Esophagus (tissue), 2 donors: ENCODE measurements around the gene LRRC2. TPM values are rescaled to one million over a fixed set of nuclear protein-coding genes. Genes with fewer than 3 reads are reported as not detected.

Source experiments
- H3K27ac ChIP-seq, 2 donors: one replicate each; pipeline ENCODE4 v1.5.1; 2013; ENCODE audit warnings: low read depth in 2 of 2, mild to moderate bottlenecking in 2 of 2, inconsistent platforms in 1 of 2, low read length in 1 of 2, moderate library complexity in 1 of 2
- H3K27me3 ChIP-seq, 2 donors: one replicate each; pipeline ENCODE4 v1.6.1; 2013; ENCODE audit warnings: low read length in 2 of 2, control low read depth in 1 of 2, mild to moderate bottlenecking in 1 of 2; ENCODE audit not compliant: insufficient read depth in 2 of 2, control insufficient read depth in 1 of 2
- H3K36me3 ChIP-seq, 2 donors: one replicate each; pipeline ENCODE4 v1.6.1; 2013; ENCODE audit warnings: low read length in 1 of 2; ENCODE audit not compliant: control insufficient read depth in 2 of 2, insufficient read depth in 2 of 2
- H3K4me1 ChIP-seq, 2 donors: one replicate each; pipeline ENCODE4 v1.6.1; 2013; ENCODE audit warnings: low read length in 1 of 2; ENCODE audit not compliant: control insufficient read depth in 2 of 2, insufficient read depth in 2 of 2
- H3K4me3 ChIP-seq, 2 donors: one replicate each; pipeline ENCODE4 v1.5.1; 2013; ENCODE audit warnings: low read length in 2 of 2, mild to moderate bottlenecking in 2 of 2, low read depth in 1 of 2, moderate library complexity in 1 of 2
- H3K9me3 ChIP-seq, 2 donors: one replicate each; pipeline ENCODE4 v1.6.1; 2013; ENCODE audit warnings: mild to moderate bottlenecking in 2 of 2, low read depth in 1 of 2, low read length in 1 of 2, moderate library complexity in 1 of 2; ENCODE audit not compliant: control insufficient read depth in 2 of 2, insufficient read depth in 1 of 2
- WGBS, 2 donors: extraction: QIAGEN DNeasy Blood & Tissue Kit; methylation state at CpG; one replicate each; pipeline ENCODE4 v1.1.7; 2013; 5-methylcytosine and 5-hydroxymethylcytosine counted together
- polyA plus RNA-seq, 2 donors: library from polyadenylated mRNA; stranded (reverse); fragments of 200-250 nt; gene quantifications; one replicate each; pipeline ENCODE4 v1.2.3, GENCODE V29; 2013
- donor health status: healthy with polysubstance abuse.
- donor health status: Bipolar disorder and iron deficiency.

Gene LRRC2
- polyA plus RNA-seq, 2 donors, result 0.13 to 0.14 TPM

GRCh38 chr3:46479696-46480095 lies 86.4 kb downstream of the LRRC2 start:
- WGBS, 2 donors, result 76 to 84% methylated on average over 5 of the region's 5 CpGs
- no peaks in the 10 kb centered on the region for H3K27me3 ChIP-seq
- peaks cover 0 to 3% of the 10 kb centered on the region in 2 donors for H3K9me3 ChIP-seq
- no peak overlapping the region for H3K4me3 ChIP-seq
- H3K36me3 ChIP-seq, result no peaks in the 10 kb centered on the region
- no peak overlapping the region for H3K27ac ChIP-seq
- H3K4me1 ChIP-seq, result no peaks in the 10 kb centered on the region

DNA sequence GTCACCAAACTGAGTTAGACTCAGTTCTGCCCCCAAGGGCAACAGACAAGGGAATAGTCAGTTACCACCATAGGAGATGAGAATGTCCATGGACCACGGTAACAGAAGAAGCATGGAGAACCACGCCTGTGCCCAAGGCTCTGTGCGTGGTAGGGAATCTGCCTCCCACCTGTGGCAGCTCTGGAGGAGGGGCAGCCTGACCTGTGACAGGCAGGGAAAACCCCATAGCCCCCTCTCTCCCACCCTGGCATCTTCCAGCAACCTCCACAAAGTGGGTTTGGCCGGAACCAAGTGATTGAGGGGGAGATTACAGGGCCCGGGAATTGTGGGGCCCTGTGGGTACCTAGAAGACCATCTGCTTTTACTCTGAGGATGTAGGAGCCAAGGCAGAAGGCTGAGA lies 87.1 kb downstream of the LRRC2 start:
- Histone ChIP-seq H3K9me3 (peaks cover 0 to 3% of the 10 kb centered on the region in 2 donors), H3K27ac (no peak overlapping the region), H3K4me1 (no peaks in the 10 kb centered on the region), H3K4me3 (no peak overlapping the region), H3K27me3 (no peaks in the 10 kb centered on the region), H3K36me3 (no peaks in the 10 kb centered on the region)
- 88 to 89% methylated on average over 5 of the region's 5 CpGs for WGBS, 2 donors

GRCh38 chr3:46478341-46478740 lies 87.8 kb downstream of the LRRC2 start:
- 78 to 86% methylated on average over 5 of the region's 5 CpGs for WGBS, 2 donors
- H3K27me3 ChIP-seq, result no peaks in the 10 kb centered on the region
- no peak overlapping the region for H3K27ac ChIP-seq
- no peaks in the 10 kb centered on the region for H3K4me1 ChIP-seq
- peaks cover 0 to 3% of the 10 kb centered on the region in 2 donors for H3K9me3 ChIP-seq
- H3K36me3 ChIP-seq, result no peaks in the 10 kb centered on the region
- H3K4me3 ChIP-seq, result no peak overlapping the region

DNA sequence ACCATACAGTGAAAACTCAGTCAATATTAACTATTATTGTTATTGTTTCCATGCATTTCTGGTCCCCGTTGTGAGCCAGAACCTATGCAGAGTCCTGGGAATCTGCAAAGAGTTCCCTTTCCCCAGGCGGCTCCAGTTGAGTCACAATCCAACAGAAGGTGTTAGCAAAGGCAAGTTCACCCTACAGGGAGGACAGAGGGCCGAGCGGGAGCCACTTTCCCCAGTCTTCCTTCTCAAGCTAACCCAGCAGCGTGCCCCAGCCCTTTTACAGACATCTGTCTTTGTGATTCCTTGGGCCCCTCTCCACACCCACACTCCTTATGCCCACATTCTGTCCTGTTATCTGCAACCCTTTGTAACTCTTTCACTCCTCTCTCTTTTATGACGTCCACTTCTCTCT lies 88.3 kb downstream of the LRRC2 start:
- 85 to 87% methylated on average over 6 of the region's 6 CpGs for WGBS, 2 donors
- peaks cover 0 to 3% of the 10 kb centered on the region in 2 donors for H3K9me3 ChIP-seq
- no peak overlapping the region for H3K27ac ChIP-seq
- H3K27me3 ChIP-seq, result no peaks in the 10 kb centered on the region
- H3K36me3 ChIP-seq, result no peaks in the 10 kb centered on the region
- no peaks in the 10 kb centered on the region for H3K4me1 ChIP-seq
- H3K4me3 ChIP-seq, result no peak overlapping the region

GRCh38 chr3:46477145-46477544 lies 89.0 kb downstream of the LRRC2 start:
- 84 to 86% methylated on average over 4 of the region's 4 CpGs for WGBS, 2 donors
- Histone ChIP-seq H3K27ac (no peak overlapping the region), H3K4me3 (no peak overlapping the region), H3K9me3 (peaks cover 0 to 3% of the 10 kb centered on the region in 2 donors), H3K36me3 (no peaks in the 10 kb centered on the region), H3K27me3 (no peaks in the 10 kb centered on the region), H3K4me1 (no peaks in the 10 kb centered on the region)

DNA sequence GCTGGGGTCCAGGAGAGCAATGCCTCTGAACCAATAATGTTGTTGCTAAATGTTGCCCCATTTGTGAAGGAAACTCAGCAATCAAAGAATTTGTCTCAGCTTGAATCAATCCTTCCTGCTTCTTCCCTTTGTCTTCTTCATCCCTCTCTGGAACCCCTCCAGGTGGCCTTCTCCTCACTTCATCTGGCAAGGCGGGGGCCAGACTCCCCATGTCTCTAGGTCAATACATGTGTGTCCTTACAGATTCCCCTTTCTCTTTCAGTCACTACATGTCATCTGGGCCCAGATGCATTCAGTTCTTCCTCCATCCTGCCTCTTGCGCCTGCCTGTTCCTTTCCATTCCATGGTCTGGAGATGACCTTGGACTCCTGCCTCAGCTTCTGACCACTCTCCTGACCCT lies 93.4 kb downstream of the LRRC2 start:
- Histone ChIP-seq H3K36me3 (no peaks in the 10 kb centered on the region), H3K4me3 (no peak overlapping the region), H3K27me3 (no peaks in the 10 kb centered on the region), H3K4me1 (no peaks in the 10 kb centered on the region), H3K9me3 (peaks cover 0 to 3% of the 10 kb centered on the region in 2 donors), H3K27ac (no peak overlapping the region)
- 72 to 78% methylated on average over 2 of the region's 2 CpGs for WGBS, 2 donors

GRCh38 chr3:46471371-46471914 lies 94.7 kb downstream of the LRRC2 start:
- 92 to 93% methylated on average over 5 of the region's 5 CpGs for WGBS, 2 donors
- no peaks in the 10 kb centered on the region for H3K36me3 ChIP-seq
- H3K4me3 ChIP-seq, result no peak overlapping the region
- H3K27me3 ChIP-seq, result no peaks in the 10 kb centered on the region
- H3K27ac ChIP-seq, result no peak overlapping the region
- no peaks in the 10 kb centered on the region for H3K9me3 ChIP-seq
- no peaks in the 10 kb centered on the region for H3K4me1 ChIP-seq

DNA sequence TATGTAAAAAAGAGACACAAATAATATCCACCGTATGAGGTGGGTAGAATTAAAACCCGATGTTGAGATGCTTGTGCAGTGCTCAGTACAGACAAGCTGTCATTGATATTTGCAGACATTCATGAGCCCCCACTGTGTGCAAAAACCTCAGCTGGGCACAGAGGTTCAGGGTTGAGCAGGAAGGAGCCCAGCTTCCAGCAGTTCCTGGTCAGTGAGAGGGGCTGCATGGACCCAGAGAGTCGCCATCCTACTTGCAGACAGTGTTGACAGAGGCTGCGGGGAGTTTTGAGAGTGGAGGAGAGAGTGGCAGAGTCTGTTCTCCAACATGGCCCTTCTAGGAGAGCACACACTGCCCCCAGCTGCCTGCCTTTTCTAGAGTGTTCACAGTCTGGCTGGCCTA lies 95.3 kb downstream of the LRRC2 start:
- H3K27ac ChIP-seq, result no peak overlapping the region
- no peaks in the 10 kb centered on the region for H3K4me1 ChIP-seq
- no peaks in the 10 kb centered on the region for H3K27me3 ChIP-seq
- H3K9me3 ChIP-seq, result no peaks in the 10 kb centered on the region
- H3K36me3 ChIP-seq, result no peaks in the 10 kb centered on the region
- H3K4me3 ChIP-seq, result no peak overlapping the region
- 88 to 94% methylated on average over 4 of the region's 4 CpGs for WGBS, 2 donors

- Histone ChIP-seq H3K4me3 (no peak overlapping the region), H3K36me3 (no peaks in the 10 kb centered on the region), H3K9me3 (no peaks in the 10 kb centered on the region), H3K27me3 (no peaks in the 10 kb centered on the region), H3K4me1 (peaks cover 0 to 3% of the 10 kb centered on the region in 2 donors), H3K27ac (no peak overlapping the region)
- 43 to 46% methylated on average over 3 of the region's 3 CpGs for WGBS, 2 donors
Observed at GRCh38 chr3:46469680-46470357, 96.3 kb downstream of the LRRC2 start.
